ENCODE data around the gene C1orf167.

Gene C1orf167

DNA sequence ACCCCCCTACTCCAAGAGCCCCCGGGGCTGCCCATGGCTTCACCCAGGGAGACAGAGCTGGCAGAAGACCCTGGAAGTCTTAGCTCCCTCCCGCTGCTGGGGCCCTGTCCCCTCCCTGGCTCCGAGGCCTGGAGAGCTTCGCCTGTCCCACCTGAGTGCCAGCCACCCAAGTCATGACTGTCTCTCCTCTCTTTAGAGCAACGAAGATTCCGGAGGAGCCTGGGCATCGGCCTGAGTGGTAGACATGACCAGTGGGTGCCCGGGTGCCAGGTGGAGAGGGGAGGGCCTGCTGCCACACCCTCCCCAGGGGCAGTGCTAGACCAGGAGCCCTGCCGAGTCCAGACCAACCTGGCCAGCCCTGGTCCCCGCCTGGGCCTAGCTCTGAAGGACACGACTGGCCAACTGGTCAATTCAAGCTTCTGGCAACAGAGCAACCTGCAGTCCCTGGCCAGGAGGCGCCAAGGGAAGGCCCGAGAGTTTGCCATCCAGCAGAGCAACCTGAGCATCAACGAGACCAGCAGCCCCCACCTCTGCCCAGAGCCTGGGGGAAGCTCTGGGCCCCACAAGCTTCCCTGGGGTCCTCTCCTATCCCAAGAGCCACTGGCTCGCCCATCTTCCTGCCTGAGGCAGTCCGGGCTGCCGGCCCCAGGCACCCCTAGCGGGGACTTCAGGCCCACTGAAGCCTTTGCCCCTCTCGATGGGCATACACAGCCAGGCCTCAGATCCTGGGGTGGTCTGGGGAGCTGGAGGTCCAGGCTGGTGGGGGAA lies 3.9 kb downstream of the C1orf167 start:
- DNase-seq, result no peak

DNA sequence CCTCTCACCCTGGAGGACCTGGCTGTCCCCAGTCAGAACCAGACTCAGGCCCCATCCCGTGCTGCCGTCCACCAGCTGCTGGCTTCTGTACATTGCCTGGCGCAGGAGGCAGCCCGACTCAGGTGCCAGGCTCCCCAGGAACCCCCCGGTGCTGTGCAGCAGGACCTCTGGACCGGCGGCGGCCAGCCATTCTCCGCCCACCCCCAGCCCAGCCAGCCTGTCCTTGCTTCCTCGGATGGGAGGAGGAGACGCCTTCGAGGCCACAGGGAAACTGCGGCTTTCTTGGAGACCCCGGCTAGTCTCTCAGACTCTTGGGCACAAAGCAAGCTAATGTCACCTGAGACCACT lies 4.4 kb downstream of the C1orf167 start:
- DNase-seq, result no peak

DNA sequence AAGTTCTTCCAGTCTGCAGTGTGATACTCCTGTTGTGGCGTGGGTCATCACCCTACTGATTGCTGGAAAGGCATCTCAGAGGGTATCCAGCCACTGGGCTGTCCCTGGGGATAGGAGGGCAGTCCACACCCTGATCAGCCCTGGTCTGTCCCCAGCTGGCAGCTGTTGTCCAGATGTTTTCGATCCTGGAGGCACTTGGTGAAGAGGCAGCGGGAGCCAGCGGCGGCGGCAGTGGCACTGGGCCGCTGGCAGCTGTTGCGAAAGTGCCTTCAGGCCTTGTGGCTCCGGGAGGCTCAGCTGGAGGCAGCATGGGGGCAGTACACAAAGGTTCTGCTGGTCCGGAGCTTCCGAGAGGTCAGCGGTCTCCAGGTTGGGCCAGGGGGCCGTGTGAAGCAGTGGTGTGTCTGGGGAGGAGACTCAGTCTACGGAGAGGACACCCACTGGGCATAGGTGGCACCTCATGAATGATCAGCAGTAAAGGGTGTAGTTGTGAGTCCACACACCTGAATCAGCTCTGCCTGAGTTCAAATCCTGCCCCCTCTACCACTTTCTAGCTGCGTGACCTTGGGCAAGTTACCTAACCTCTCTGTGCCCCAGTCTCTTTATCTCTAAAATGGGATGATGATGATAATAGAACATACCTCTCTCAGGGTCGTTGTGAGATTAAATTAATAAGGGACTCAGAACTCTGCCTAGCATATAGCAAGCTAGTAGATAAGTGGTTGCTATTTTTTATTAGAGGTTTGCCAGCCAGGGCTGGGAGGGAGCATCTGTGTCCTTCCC lies 6.1 kb downstream of the C1orf167 start:
- DNase-seq, result no peak

DNA sequence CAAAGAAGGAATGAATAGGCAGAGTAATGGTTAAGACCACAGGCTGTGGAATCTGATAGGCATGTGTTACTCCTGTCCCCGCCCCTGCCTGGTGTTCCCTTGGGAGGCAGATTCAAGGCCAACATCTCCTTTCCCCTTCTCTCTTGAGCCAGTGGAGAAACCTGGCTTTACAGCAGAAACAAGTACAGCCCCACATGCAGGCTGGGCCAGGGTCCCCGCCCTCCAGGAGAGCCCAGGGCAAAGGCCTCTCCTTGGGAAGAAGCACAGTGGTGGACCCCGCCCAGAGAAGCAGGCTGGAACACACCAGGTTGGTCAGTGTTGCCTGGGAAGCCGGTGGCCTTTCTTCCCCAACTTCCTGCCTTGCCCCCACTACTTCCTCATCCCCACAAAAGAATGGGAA lies 6.8 kb downstream of the C1orf167 start:
- DNase-seq, result no peak

DNA sequence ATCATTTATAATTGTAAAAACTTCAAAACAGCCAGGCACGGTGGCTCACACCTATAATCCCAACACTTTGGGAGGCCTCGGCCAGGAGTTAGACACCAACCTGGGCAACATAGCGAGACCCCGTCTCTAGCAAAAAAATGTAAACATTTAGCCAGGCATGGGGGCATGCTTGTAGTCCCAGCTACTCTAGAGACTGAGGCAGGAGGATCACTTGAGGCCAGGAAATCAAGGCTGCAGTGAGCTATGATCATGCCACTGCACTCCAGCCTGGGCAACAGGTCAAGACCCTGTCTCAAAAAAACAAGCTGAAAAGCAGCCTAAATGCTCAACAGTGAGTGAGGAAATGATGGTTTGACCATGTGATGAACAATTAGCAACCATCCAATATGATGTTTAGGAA lies 7.3 kb downstream of the C1orf167 start:
- DNase-seq, result no peak

DNA sequence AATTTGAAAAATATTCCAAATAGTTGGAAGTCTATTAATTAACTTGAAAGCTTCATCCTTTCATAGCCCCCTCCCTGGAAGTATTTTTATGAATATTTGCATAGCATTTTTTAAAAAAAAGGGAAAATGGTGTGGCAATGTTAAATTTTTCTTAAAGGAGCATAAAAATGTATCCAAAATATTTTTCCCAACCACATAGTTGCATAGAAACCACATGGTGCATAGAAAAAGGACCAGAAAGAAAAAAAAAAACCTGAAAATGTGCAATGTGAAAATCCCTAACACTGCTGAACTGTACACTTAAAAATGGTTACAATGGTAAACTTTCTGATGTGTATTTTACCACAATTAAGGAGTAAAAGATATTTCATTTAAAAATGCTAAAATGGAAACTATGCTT lies 8.0 kb downstream of the C1orf167 start:
- DNase-seq, result no peak

DNA sequence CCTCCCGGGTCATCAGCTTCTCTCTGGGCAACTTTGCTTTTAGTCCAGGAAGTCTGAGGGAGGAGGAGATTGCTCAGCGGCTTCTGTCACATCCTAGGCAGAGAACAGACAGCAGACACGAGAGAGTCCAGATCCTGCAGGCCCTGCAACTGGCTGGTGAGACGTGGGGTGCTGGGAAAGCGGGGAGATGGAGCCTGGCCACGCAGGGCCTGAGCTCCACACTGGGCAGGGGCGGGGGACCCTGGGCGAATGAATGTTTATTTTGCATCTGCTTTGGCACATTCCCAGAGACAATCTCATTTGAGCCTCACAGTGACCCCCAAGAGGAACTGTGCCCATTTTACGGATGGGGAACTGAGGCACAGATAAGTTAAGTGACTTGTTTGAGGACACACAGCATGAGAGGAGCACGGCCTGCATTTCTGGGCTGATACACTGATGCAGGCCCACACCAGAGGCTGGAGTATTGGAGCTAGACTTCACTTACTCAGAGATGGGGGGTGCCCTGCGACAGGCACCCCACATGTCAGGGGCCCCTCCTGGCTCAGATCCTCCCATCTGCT lies 9.6 kb downstream of the C1orf167 start:
- DNase-seq, result no peak

DNA sequence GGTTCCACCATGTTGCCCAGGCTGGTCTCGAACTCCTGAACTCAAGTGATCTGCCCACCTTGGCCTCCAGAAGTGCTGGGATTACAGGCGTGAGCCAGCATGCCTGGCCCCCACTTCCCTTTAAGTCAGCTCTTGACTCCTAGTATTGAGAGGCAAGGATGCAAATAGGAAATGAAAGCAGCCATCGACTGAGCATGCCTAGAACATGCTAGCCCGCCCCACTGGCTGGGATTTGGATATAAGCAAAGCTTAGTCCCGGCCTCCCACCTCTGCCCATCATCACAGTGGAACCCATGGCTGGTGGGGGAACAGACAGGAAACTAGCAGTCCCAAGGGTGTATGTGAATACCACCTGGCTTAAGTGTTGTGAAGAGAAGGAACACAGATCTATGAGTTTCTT lies 10.5 kb downstream of the C1orf167 start:
- DNase-seq, result no peak

DNA sequence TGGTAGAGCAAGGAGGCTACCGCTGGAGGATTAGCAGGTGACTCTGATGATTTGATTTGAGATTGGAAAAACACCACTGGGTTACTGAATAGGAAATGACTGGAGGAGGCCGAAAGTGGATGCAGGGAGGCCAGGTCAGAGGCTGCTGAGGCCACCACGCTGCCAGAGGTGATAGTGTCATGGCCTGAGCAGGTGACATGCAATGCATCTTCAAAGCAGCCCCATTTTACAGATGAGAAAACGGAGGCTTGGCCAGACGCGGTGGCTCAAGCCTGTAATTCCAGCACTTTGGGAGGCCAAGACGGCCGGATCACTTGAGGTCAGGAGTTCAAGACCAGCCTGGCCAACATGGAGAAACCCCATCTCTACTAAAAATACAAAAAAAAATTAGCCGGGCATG lies 12.8 kb downstream of the C1orf167 start:
- no peak for DNase-seq

DNA sequence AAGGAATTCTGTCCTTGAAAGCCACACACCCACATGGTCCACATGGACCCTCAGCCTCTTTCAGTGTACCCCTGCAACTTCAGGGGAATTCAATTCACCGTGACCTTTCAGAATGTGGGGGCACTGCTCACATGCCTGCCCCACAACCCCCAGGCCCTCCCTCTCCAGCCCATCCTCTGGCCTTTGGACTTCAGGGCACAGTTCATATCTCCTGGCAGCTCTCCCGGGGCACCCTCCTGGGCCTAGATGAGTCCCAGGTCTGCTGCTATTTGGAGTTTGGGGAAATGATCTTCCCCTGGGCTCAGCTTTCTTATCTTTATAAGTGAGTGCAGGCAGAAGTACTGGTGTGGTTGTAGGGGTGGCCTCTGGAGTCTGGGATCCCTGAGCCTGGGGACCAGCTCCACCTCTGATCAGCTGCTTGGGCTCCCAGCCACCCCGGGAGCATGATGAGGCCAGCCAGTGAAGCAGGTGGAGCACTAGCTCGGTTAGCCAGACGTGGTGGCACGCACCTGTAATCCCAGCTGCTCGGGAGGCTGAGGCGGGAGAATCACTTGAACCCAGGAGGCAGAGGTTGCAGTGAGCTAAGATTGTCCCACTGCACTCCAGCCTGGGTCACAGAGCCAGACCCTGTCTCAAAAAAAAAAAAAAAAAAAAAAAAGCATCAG lies 15.8 kb downstream of the C1orf167 start:
- DNase-seq, result no peak

DNA sequence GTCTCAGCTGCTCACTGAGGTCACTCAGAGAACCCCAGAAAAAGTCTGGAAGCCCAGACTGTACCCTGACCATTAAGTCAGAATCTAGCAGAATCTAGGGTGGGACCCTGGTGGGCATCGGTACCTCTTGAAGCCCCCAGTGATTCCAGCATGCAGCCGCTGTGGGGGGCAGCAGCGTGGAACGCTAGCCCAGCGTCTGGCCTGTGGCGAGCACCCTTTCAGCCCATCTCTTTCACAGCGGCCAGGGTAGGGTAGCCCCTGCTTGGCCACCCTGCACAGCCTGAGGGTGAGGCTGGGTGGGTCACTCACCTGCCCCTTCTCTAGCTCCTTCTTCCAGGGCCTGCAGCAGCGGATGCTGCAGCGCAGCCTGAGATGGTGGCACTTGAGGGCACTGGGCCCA lies 16.3 kb downstream of the C1orf167 start:
- DNase-seq, result no peak

DNA sequence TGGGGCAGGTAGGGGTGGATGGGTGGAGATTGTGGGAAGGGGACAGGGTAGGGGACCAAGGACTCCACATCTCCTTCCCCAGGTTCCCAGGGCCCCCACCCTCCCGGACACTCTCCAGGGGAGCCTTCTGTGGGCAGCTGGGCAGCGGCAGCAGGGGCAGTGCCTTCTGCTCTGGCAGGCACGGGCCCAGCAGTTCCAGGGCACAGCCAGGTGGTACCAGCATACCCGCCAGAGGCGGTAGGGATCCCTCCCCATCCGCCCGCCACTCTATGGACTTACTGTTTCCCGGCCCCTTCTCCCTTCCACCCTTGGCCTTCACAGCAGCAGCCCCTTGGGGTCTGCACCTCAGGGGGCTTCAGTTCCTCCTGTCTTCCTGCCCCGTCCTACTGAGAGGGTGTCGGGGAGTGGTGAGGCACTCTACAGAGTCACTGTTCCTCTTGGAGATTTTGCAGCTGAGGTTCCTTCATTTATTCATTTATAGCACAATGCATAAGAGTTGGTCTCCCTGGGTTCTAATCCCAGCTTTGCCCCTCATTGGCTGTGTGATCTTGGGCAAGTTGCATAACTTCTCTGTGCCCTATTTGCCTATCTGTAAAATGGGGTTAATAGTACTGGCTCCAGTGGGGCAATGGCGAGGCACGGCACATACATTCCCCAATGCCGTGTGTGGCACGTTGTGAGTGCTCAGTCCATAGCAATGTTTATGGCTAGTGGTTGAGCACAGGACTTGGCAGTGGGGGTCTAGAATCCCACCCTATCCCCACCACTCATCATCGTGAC lies 17.0 kb downstream of the C1orf167 start:
- no peak for DNase-seq

DNA sequence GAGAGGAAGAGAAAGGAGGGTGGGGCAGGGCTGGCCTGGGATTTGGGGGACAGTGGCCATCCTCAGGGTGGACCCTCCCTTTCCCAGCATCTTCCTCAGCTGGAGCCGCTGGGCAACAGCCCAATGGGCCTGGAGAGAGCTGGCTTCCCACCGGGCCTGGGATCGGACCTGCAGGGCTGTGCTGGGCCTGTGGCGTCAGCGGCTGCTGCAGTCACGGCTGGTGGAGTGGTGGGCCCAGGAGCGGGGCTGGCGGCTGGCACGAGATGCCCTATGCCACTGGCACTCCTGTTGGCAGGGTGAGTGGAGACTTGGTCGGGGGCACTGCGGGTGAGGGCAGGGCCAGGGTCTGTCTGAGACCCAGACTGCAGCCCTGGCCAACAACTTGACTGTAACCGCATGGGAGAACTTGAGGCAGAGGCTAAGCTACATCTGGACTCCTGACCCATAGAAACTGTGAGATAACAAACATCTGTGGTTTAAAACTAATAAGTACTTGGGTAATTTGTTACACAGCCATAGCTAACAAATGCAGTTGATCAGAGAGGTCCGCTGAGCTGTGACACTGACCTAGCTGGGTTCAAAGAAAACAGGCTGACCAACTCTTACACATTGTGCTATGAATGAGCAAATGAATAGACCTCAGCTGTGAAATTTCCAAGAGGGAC lies 17.9 kb downstream of the C1orf167 start:
- no peak for DNase-seq

DNA sequence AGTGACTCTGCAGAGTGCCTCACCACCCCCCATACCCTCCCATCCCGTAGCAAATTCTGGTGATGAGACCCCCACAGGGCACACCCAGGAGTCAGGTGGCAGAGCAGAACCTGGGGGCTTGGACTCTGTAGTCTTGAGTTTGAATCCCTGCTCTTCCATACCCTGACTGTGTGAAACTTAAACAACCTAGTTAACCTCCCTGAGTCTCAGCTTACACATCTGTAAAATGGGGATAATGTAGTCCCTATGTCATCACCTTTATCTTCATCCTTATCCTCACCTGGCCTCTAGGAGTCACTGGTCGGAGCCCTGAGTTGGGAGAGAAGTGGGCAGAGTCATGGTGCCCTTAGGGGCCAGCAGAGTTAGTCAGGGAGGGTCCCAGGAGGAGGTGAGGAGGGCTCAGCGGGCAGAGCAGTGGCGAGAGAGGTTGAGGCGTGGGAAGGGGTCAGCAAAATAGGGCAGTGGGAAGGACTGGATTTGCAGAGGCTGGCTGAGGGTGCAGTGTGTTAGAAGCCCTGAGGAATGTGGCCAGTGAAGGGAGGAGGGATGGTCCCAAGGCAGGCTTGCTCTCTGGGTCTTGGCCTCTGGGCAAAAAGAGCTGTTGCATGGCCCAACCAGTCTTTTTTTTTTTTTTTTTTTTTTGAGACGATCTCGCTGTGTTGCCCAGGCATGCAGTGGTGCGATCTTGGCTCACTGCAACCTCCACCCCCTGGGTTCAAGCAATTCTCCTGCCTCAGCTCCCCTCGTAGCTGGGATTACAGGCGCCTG lies 18.6 kb downstream of the C1orf167 start:
- no peak for DNase-seq

DNA sequence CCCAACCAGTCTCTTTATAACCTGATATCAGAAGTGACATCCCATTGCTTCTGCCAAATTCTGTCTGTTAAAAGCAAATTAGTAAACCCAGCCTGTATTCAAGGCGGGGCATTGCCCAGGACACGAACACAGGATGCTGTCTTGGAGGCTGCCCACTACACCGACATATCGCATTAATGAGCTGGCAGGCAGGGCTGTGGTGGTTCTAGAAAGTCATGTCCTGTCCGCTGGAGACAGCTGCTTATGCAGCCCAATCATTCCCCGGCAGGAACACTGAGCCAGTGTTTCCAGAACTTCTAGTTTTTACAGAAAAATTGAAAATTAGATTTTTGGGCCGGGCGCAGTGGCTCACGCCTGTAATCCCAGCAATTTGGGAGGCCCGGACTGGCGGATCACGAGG lies 19.3 kb downstream of the C1orf167 start:
- no peak for DNase-seq

DNA sequence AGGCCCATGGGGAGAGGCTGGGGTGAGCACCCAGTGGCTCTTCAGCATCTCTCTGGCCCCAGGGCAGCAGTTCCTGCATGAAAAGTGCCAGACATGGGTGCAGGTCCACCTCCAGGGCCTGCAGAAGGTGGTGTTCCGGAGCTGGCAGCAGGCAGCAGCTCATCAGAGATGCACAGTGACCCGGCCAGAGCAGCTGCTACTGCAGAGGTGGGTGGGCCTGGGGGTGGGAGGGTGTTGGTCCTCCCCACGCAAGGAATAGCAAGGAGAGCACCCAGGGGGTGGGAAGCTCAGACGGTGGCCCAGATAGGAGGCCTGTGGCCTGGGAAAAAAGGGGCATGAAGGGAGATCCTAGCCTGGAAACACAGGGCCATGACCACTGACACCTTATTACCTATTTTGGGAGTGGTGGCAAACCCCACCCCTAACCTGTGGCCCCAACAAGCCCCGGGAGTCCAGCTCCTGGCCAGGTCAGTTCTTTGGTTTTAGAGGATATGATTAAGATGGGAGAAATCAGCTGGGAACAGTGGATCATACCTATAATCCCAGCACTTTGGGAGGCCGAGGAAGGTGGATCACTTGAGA lies 20.2 kb downstream of the C1orf167 start:
- DNase-seq, result no peak

DNA sequence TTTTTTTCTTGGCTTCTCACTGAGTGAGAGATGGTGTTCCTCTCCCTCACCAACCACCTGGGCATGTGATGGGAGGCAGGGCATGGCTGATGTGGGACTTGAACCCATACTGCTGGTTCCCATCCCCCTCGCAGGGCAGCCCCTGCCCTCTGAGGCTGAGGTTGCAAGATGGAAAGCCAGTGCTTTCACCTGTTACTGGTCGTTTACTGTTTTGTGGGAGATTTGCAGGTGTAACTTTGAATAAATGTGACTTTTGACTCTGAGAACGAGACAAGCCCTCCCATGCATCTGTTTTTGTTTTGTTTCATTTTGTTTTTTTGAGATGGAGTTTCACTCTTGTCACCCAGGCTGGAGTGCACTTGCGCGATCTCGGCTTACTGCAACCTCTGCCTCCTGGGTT lies 21.6 kb downstream of the C1orf167 start:
- DNase-seq, result no peak

DNA sequence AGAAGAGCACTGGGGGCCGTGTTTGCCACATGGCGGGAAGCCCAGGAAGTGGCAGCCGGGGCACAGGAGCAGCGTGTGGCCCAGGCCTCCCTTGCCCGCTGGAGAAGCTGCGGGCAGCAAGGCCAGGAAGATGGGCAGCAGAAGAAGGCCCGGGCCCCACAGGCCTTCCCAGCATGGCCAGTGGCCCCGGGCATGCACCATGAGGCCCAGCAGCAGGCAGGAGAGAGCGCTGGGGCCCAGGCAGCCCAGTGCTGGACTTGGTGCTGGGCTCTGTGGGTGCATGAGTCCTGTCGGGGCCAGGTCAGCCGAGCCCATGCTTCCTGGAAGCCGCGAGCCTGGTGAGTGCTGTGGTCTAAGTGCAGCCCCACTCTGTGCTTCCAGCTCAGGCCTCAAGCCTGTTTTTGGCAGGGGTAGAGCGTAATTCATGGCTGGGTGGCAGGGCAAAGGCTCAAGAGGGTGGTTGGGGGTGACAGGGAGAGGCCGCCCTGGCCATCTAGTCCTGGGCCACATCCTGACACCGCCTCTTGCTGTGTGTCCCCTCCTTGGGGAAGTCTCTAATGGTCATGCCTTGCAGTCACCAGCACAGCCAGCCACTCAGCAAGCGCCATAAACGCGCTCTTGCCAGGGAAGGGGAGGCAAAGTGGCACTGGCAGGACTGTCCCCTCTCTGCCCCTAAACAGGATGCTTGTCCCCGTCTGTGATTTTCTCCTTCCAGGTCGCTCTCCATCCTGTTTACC lies 22.4 kb downstream of the C1orf167 start:
- DNase-seq, result no peak

DNA sequence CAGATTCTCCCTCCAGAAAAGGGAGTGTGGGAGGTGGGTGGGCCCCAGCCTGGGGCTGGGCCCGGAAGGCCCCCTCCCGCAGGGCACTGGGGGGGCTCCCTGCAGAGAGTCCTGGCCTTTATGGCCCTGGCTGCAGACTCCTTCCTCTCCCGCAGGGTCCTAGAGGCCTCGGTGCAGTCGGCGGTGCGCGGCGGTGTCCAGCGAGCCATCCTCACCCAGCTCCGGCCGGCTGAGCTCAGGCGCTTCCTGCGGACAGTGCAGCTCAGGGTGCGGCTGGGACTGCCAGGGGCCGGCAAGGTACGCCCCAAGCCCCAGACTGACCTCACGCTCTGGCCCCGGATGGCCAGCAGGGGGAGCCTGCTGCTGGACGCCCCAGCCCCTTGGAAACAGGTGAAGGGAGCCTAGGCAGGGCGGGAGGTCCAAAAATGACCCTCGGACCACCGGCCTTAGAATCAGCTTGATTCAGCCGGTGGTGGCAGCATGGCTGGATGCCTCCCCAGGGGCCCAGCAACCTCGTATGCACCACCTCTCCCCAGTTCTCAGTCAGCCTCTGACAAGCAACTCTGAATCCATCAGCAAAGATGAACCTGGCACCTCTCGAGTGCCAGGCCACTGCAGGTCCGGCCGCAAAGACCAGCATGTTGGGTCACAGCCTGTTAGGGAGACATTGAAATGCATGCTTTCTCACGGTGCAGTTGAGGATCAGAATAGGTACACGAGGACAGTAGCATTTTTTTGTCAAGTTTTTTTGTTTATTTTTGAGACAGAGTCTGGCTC lies 23.2 kb downstream of the C1orf167 start:
- DNase-seq, result no peak

DNA sequence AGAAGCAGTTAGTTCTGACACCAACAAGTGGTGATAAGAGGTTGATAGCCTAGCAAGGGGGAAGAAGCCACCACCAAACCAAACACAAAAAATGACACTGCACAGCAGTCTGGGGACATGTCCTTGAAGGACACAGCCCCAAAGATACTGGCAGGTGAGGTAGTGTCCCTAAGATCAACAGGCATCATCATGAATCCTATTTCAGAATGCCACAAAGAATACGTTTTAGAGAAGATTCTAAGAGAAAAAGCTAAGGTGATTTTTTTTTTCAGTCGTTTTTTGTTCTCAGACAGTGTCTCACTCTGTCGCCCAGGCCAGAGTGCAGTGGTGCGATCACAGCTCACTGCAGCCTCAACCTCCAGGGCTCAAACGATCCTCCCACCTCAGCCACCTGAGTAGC lies 24.2 kb downstream of the C1orf167 start:
- no peak for DNase-seq

Measured in NCI-H1694 (cell line).